Raji (cell line): Measurements from ENCODE around the gene GRIN3A.

Experiments
- POLR2A ChIP-seq: IDR thresholded peaks from 2 replicates; pipeline ENCODE4 v1.6.1; 2011; ENCODE audit warnings: low read depth, low read length, control low read depth; ENCODE audit not compliant: insufficient read depth

The GRIN3A gene

DNA sequence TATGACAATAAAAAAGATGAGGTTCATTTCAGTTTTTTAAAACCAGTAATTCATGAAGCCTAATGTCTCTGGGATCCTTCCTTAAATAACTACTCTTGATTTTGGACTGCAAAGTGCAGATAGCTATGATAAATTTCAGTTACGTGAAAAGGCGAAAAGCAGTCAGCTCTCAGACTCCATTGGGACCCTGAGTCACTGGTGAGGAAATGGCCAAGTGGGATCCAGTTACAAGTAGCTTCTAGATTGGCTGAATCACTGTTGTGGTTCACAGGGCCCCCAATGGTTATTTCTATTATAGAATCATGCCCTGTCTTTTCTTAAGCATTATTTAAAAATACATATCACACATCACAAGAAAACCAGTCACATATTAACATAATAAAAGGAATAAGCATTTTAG is 112.6 kb downstream of the GRIN3A start:
- TF ChIP-seq POLR2A, result no peak

DNA sequence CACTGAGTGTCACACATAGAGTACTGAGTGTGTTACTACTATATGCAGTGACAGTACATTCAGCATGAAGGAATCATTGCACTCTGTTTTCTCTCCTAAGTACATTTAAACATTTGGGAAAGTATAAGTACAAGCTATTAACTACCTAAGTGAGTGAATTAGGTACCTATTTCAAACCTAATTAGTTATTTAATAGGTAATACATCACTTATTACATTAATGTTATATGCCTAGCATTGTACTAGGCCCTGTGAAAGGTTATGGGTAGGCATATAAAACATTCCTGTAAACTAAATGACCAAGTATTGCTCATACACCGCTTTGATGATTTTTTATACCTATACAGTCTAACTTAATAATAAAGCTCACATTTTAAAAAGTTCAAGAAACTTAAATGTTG is 118.0 kb downstream of the GRIN3A start:
- no peak for TF ChIP-seq POLR2A

DNA sequence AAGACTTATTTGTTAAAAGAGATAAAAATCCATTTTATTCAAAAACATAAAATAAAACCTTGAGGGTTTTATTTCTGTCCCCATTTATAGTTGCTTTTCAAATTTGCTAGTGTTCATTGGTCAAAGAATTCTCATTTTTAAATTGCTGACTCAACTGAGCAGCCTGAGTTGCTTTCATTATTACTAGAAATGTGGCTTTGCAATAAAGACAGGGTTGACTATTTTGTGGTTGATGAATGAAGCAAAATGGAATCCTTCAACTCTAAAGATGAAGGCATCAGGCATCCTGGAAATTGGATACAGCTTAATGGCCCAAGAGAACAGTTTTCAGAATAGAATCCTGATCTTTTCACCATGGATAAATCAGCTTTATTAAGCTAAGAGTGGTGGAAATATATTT is 119.7 kb downstream of the GRIN3A start:
- no peak for TF ChIP-seq POLR2A

DNA sequence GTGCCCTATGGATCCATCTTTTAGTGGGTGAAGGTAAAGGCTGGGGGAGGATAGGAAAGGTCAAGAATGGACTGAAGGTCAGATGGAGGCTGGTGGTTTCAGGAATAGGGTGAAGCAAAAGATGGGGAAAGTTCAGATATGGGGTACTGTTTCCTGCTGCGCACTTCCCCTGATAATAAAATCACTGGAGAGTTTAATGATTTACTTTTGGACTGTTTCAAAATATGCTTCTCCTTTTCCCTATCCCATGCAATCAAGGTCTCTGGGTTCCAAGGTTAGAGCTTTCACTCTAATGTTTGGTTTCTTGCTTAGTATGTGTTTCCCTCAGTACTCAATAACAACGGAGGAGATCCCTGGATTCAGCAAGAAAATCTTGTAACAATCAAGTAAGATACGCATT is 132.9 kb downstream of the GRIN3A start:
- no peak for TF ChIP-seq POLR2A

DNA sequence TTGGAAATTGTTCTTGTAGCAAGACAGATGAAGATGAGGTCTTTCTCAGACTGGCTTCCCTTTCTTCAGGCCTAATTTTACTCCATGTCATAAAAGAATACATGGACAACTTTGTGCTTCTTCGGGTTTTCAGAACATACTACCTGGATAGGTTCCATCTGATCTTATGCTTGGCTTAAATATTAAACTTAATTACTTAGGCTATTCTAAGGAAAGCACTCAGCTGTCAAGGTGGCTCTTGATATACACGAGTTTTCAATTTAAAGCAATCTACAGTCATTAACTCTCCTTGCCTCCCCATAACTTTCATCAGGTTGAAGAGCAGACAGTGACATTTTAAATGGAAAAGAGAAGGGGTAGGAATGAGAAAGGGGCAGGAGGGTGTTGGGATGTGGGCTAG is 134.2 kb downstream of the GRIN3A start:
- no peak for TF ChIP-seq POLR2A

DNA sequence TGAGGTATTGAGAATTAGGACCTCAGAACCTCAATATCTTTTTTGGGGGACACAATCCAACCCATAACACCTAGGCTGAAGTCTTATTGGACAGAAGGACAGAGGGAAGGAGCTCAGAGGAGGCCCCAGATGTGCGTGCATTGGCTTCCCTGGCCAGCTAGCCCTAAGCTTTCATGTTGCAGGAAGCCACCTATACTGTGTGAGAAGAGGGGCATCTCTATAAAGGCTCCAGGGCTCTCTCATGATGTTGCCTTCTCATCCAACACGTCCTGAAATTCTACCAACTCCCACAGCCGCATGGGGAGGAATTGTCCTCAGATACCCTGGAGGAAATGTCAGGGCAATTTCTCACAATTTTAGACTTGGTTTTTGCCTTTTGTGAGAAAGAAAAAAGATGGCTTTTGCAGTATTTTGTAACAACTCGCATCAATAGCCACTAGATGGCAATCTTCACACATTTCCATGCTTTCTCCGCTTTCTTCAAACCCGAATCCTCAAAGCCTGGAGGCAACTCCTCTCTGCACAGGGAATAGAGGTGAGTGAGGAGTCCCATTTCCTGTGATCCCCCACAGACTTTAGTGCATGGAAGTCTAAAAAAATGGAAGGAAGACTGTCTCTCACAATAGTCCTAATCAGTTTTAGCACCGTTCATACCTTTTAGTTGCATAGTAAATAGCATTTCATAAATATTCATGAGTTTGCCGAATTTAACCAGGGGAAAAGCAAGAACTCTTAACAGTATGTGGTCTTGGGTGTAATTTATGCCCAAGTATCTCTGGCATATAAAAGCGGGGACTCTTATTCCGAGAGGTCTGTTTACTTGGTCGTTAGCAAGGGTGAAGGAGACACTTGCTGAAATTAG is 136.3 kb downstream of the GRIN3A start:
- TF ChIP-seq POLR2A, result no peak

DNA sequence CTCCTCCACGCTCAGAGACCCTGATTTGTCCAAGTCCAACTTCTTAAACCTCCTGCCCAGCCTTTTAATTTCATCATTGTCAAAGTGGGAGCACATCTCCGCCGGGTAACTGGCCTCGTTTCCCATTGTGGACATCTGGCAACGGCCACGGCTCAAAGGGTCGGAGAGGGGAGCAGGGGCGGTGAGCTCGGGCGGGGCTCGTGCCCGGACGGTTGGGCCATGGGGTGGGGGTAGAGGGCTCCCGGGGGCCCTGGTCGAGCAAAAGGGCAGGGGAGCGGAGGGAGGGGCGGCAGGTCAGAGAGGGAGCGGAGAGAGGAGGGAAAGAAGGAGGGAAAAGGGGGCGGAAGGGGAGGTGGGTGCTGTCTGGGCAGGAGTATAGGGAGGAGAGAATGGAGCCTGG is 143.7 kb downstream of the GRIN3A start, which contains the start of gene PPP3R2:
Gene PPP3R2, minus strand, starts transcription at position 174 of the 400 bp plus-strand sequence. Its CDS starts 48 bp downstream, at position 126.
- no peak for TF ChIP-seq POLR2A

DNA sequence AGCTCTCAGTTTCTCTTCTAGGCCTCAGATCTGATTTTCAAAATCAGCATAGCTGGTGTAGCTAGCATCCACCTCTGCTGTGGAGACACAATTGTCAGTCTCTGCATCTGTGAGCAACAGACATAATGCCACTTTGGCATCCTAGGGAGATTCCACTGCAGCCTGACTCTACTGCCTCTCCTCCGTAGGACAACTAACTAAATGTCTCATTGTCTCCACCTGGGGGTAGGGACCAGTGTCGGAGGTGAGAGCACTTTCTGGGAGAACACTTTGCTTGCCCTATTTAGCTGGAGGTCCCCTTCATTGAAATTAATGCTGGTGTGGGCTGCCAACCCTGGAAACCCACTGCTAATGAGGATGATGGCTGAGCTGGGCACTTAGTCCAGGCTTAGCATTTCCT is 145.1 kb downstream of the GRIN3A start:
- no peak for TF ChIP-seq POLR2A

DNA sequence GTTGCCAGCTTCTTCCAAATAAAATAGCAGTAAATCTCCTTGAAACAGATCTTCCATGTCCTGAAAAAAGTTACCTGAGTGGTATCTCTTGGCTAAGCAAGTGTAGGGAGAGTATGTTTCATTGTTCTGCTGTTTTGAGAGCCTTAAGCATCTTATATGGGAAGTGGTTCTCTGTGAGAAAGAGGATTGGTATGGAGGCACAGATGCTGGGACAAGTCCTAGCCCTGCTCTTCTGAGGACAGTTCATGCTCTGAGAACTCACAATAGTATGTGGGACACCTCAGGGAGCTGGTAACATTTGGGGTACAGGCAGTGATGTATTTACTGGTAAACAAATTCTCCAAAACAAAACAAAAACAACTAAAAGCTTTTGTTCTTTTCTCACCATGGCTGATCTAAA is 145.7 kb downstream of the GRIN3A start:
- no peak for TF ChIP-seq POLR2A

DNA sequence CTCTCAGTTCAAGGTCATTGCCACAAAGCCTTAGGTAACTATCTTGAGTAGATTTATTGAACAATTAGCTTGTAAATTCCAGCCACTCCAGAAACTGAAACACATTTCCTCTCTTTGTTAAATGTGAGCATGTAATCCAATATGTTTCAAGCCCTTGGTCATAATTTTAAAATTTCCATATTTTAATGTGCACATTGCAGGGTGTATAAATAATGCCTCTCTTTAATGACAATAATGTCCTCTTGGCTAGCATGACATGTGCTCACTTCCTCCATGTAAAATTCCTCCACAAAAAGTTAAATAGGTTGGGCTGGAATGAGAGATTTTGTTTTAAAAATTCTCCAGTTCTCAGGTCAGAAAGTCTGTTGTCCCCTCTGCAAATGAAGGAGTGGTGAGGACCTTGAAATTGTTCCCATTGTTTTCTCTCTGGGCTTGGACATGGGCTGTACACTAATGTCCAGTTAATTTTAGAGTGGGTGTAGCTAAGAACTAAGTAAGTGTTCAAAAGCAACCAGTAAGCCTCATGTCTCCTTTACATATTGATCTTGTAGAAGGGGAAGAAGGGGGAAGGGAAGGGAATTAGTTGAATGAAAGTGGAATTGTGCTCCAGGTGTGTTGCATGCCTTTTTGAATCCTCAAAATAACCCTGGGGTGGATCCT is 146.5 kb downstream of the GRIN3A start:
- TF ChIP-seq POLR2A, result no peak

DNA sequence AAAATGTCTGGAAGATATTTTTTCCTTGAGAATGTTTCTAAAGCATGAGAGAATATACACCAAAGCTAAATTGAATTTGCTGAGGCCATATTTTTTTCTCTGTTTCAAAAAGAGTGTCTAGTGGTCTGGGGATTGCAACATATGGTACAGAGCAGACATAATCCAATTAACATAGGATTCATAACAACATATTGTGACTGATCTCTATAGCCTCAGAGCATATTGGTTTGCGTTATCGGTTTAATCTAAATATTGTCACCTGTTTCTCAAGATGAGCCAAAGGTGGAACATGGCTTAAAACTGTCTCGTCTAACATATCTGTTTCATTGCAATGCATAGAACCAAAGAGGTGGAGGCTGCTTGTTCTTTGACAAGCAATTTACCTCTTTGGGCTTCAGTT is 147.5 kb downstream of the GRIN3A start:
- TF ChIP-seq POLR2A, result no peak

DNA sequence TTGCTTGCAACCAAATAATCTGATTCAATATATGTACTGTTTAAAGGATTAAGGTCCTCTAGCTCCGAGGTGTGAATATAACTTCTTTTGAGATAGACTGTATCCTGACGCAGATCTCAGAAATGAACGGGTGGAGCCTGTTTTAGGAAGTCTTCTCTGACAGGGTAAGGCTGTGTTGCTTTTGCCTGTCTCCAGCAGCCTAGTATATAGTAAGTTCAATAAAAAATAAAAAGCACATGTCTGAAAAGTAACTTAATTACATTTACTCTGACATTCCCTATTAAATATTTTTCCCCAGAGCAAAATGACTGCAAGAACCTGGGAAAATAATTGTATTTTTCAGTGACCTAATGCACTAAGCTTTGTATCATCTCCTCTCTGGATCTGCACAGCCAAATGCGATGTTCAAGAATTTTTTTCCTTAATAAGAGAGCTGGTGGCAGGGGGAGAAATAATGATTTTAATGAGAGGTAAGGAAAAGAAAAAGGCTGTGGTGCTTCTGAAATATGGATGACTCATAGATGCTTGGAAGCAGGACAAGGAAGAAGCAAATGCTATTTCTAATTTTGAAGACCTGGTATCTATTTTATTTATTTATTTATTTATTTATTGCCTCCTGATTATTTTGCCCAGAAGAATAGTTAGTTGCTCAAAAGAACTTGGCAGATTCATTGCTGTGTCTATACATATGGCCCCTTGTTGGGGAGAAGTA is 151.0 kb downstream of the GRIN3A start:
- TF ChIP-seq POLR2A, result no peak

DNA sequence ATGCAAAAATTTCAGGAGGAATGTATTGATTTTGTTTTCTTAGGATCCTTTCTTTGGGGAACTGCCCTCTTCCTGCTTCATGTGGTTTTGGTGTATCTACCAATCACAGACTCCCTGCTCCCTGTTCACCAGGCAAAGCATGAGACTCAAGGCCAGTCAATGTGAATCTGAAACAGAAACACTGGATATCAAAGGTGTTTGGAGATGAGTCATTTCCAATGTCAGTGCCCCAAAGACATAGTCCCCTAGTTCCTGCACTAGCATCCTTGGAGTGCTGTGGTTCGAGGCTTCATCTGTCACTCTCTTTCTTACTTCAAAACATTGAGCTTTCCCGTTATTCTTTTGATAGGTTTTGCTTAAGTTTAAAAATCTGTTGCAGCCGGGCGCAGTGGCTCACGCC is 151.8 kb downstream of the GRIN3A start:
- TF ChIP-seq POLR2A, result no peak

DNA sequence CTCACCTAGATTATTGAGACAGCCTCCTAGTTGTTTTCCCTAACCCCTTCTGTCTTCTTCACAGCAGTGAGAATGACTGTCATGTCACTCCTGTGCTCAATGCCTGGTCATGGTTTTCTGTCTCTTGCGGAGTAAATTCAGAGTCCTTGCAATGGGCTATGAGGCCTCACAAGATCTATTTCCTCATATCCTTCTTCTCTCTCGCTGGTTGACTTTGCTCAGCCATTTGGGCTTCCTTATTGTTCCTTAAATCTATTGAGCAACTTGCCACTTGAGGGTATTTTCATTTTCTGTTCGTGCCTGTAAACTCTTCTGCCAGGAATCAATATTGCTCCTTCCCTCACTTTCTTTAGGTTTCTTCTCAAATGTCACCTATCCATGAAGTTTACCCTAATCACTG is 152.7 kb downstream of the GRIN3A start:
- no peak for TF ChIP-seq POLR2A

DNA sequence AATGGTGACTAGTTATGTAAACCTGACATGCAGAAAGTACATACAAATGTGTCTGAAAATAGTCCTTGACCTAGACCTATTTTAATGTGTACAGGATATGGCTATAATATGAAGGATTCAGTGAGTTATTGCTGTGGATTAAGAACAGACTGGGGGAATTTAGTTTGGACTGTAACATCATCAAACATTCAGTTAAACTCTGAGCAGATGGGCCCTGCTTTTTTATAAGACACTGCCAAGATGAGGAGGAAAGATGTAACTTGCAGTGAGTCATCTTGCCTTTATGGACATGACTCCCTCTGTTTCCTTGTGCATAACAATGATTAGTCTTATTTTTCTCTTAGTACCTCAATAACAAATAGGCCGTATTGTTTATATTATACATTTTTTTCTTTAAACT is 155.9 kb downstream of the GRIN3A start:
- TF ChIP-seq POLR2A, result no peak

DNA sequence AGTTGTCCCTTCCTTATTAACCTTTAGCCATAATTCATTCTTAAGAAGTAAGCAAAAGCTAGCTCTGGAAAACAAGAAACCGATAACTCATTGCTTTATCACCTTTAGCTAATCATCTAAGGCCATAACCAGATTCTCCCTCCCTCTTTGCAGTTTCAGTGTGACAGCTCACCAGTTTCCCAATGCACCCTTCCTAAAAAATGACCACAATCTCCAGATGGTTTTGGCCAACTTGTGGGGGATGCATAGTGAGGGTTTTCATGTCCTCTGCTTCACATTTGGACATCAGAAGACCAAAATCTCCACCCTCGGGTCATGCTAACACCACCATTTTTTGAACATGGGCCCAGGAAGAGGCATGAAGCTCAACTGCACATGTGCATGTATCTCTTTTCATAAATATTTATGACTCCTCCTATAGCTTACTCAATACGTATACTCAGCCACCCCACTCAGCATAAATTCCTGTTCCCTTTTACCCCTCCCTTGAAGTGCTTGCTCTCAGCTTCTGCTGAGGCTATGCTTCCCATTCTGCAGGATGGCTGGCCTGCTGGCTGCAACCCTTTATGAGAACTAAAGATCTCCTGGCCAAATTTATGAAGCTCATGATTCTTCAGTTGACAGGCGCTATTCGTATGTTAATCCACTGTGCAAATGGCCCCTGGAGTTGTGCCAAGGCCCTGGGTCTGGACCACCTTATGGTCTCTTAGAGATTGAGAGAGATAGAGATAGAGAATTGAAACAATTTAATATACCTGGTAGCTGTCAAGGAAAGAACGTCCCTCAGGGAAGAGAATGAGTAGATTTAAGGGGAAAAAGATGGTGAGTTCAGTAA is 158.5 kb downstream of the GRIN3A start:
- TF ChIP-seq POLR2A, result no peak

DNA sequence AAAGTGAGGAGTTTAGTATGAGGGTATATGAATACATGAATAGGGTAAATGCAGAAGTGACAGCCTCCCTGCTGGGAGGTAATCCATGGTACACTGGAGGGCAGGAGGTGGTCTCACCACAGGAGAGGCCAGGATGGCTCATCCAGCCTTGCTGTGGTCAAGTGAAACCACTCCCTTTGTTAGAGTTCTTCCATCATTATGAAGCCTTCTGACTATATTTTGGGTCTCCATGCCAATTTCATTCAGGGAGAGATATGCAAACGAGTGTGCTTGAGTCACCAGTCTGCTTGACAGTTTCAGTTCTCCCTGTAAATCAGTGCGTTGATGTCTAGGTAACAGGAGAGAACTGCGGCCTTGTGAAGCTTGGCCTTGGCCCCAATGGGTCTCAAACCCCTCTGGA is 160.1 kb downstream of the GRIN3A start:
- TF ChIP-seq POLR2A, result no peak
